GM12878 (cell line): ENCODE results near the gene CAMTA1. TPM values are rescaled to one million over a fixed set of nuclear protein-coding genes. Genes with fewer than 3 reads are reported as not detected.

ENCODE experiments used
- CEBPZ ChIP-seq: fragments of 150-350 bp; IDR thresholded peaks from 2 replicates; pipeline ENCODE4 v1.6.1; 2016; ENCODE audit warnings: low read depth, low read length
- GABPA ChIP-seq: IDR thresholded peaks from 2 replicates; pipeline ENCODE4 v1.6.1; 2014; ENCODE audit warnings: antibody characterized with exemption, low read depth, mild to moderate bottlenecking, inconsistent platforms
- IRF4 ChIP-seq: IDR thresholded peaks from 2 replicates; pipeline ENCODE4 v1.6.1; 2011; ENCODE audit warnings: low read depth, low read length
- KAT2A ChIP-seq: conservative IDR thresholded peaks from 2 replicates; pipeline ENCODE4 v1.6.1; 2011; ENCODE audit warnings: low read depth, low read length; ENCODE audit not compliant: control insufficient read depth
- RELA ChIP-seq: fragments of 450-650 bp; IDR thresholded peaks from 2 replicates; pipeline ENCODE4 v1.8.0; 2014; ENCODE audit warnings: borderline replicate concordance; ENCODE audit not compliant: partially characterized antibody
- SIN3A ChIP-seq: IDR thresholded peaks from 2 replicates; pipeline ENCODE4 v1.6.1; 2012; ENCODE audit warnings: low read depth, low read length, improper control_type of control experiment
- SMC3 ChIP-seq: IDR thresholded peaks from 2 replicates; pipeline ENCODE4 v1.6.1; 2011; ENCODE audit warnings: low read length, improper control_type of control experiment, borderline replicate concordance
- SRF ChIP-seq, 2 experiments: IDR thresholded peaks; 2 replicates each; pipeline ENCODE4 v1.6.1; 2011; ENCODE audit warnings: low read depth in 2 of 2, low read length in 2 of 2, mild to moderate bottlenecking in 1 of 2, moderate library complexity in 1 of 2
- ZBTB33 ChIP-seq: fragments of 450-650 bp; IDR thresholded peaks from 2 replicates; pipeline ENCODE4 v1.6.1; 2017; ENCODE audit warnings: mild to moderate bottlenecking
- polyA plus RNA-seq, 11 experiments: library from polyadenylated mRNA; depleted of rRNA in 4 of 11; unstranded in 6 of 11; stranded (reverse) in 5 of 11; fragments of >200 nt; fragmentation: Nextera tagmentation in 4 of 11; fragmentation: Illumina TruSeq in 1 of 11; extraction: Ambion mirVana in 4 of 11; extraction: Trizol in 1 of 11; gene quantifications; 1 replicate in 1 of 11; 2 replicates in 10 of 11; pipeline versions ENCODE4 v1.2.1 to v1.2.3, GENCODE V29; 2011 to 2016; ENCODE audit warnings: inconsistent platforms in 2 of 11, missing spikeins in 2 of 11, low read depth in 1 of 11
- total RNA-seq, 4 experiments: library from RNA; depleted of rRNA in 3 of 4; stranded (reverse); fragments of >200 nt in 3 of 4; fragmentation: Illumina TruSeq in 1 of 4; extraction: Trizol in 1 of 4; gene quantifications; 2 replicates each; pipeline versions ENCODE4 v1.2.1 to v1.2.3, GENCODE V29; 2013 to 2021

The CAMTA1 gene
- total and polyA plus RNA-seq, 10 of the 15 experiments (the other 5 are each of a cell fraction or from before 2014, with no cell fraction given): 37.7 to 148 (median 76.4) TPM

GRCh38 chr1:7006996-7007871 lies 222.0 kb downstream of the CAMTA1 start (continued):
- TF ChIP-seq CEBPZ (no peak), GABPA (no peak), IRF4 (no peak), SRF (IDR thresholded peaks at IDR 0.05; ENCODE audit: low read depth in 2 of 2, low read length in 2 of 2) (no peak), KAT2A (no peak), SIN3A (no peak), RELA (no peak), ZBTB33 (no peak), SMC3 (no peak)
